GM15510 (cell line): Measurements from ENCODE around the gene AJAP1.

Source experiments
- POLR2A ChIP-seq: IDR thresholded peaks from 3 replicates; pipeline ENCODE4 v1.6.1; 2011; ENCODE audit warnings: borderline replicate concordance; ENCODE audit not compliant: insufficient read length; ENCODE audit errors: extremely low read depth

AJAP1 gene

GRCh38 chr1:4769516-4770280 lies 115.3 kb downstream of the AJAP1 start:
- no peak for TF ChIP-seq POLR2A

- no peak for TF ChIP-seq POLR2A
These were observed 116.3 kb downstream of the AJAP1 start for GRCh38 chr1:4770713-4771112.

GRCh38 chr1:4771267-4771666 lies 116.9 kb downstream of the AJAP1 start:
- no peak for TF ChIP-seq POLR2A

GRCh38 chr1:4771721-4772120 lies 117.3 kb downstream of the AJAP1 start:
- TF ChIP-seq POLR2A: no peak

- no peak for TF ChIP-seq POLR2A
These were observed 118.0 kb downstream of the AJAP1 start for GRCh38 chr1:4772294-4773010.

- no peak for TF ChIP-seq POLR2A
These were observed 118.8 kb downstream of the AJAP1 start for GRCh38 chr1:4773226-4773625.

- TF ChIP-seq POLR2A: no peak
These were observed 121.1 kb downstream of the AJAP1 start for GRCh38 chr1:4775506-4775905.

GRCh38 chr1:4778056-4778455 lies 123.6 kb downstream of the AJAP1 start:
- TF ChIP-seq POLR2A: no peak

GRCh38 chr1:4781646-4782045 lies 127.2 kb downstream of the AJAP1 start:
- TF ChIP-seq POLR2A: no peak

GRCh38 chr1:4784761-4785160 lies 130.4 kb downstream of the AJAP1 start:
- TF ChIP-seq POLR2A: no peak

GRCh38 chr1:4786055-4786454 lies 131.6 kb downstream of the AJAP1 start:
- no peak for TF ChIP-seq POLR2A

GRCh38 chr1:4787551-4787950 lies 133.1 kb downstream of the AJAP1 start:
- no peak for TF ChIP-seq POLR2A

- TF ChIP-seq POLR2A: no peak
These were observed 138.2 kb downstream of the AJAP1 start for GRCh38 chr1:4792565-4792964.

GRCh38 chr1:4794020-4794780 lies 139.8 kb downstream of the AJAP1 start:
- TF ChIP-seq POLR2A: no peak

GRCh38 chr1:4796161-4797015 lies 142.0 kb downstream of the AJAP1 start:
- TF ChIP-seq POLR2A: no peak

- no peak for TF ChIP-seq POLR2A
These were observed 142.6 kb downstream of the AJAP1 start for GRCh38 chr1:4797016-4797410.

GRCh38 chr1:4797429-4797828 lies 143.0 kb downstream of the AJAP1 start:
- TF ChIP-seq POLR2A: no peak
